Mammary epithelial cell (primary cell): ENCODE results near the gene UBE2A.

ENCODE experiments used
- EZH2 ChIP-seq: IDR thresholded peaks from 2 replicates; pipeline ENCODE4 v1.6.1; 2012; ENCODE audit warnings: low read length, inconsistent platforms, borderline replicate concordance
- TF ChIP-seq, protein P1 (sequence below), 2 donors: IDR thresholded peaks in 1 of 2; conservative IDR thresholded peaks in 1 of 2; 2 replicates each; pipeline ENCODE4 v1.5.1; 2011 to 2012; ENCODE audit warnings: inconsistent platforms in 2 of 2, low read length in 2 of 2, mild to moderate bottlenecking in 2 of 2, control low read depth in 1 of 2, low read depth in 1 of 2; ENCODE audit not compliant: insufficient read depth in 1 of 2; ENCODE audit errors: extremely low read depth in 1 of 2

DNA sequence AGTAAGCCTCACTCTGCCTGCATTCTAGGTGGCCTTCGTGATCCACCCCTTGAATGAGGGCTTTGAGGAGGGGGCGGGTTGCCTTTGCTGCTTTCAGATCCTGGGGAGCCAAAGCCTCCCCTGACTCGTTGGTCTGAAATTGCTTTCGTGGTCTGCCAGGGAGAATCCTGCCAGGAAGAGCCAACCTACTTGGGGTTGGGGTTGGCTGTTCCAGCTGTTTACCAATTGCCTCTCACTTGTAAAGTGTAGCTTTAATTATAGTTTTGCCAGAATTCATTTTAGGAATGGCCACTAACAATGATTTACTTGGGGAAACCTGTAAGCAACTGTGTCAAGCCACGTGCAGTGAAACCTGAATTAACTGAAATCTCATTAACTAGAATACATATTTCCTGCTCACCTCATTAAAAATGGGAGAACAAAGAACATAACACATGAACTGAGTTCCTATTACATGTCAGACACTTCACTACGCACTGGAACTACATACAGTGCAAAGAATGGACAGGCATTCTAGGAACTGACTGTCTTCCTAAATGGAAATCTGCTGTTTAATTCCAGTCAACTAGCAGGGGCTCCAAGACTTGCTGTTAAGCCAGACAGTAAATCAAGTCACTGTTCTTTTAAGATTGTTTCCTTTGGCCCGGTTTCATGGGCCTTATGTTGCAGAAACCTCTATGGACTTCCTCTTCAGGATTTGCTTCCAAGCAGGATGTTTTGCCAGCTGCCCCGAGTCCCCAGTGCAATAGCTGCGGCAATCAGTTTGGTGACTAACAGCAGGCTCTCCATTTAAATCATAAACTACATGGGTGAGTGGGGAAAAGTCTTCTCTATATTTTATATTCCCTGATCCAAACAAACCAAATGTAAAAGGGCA is 48.2 kb downstream of the UBE2A start:
- TF ChIP-seq, protein P1, sequence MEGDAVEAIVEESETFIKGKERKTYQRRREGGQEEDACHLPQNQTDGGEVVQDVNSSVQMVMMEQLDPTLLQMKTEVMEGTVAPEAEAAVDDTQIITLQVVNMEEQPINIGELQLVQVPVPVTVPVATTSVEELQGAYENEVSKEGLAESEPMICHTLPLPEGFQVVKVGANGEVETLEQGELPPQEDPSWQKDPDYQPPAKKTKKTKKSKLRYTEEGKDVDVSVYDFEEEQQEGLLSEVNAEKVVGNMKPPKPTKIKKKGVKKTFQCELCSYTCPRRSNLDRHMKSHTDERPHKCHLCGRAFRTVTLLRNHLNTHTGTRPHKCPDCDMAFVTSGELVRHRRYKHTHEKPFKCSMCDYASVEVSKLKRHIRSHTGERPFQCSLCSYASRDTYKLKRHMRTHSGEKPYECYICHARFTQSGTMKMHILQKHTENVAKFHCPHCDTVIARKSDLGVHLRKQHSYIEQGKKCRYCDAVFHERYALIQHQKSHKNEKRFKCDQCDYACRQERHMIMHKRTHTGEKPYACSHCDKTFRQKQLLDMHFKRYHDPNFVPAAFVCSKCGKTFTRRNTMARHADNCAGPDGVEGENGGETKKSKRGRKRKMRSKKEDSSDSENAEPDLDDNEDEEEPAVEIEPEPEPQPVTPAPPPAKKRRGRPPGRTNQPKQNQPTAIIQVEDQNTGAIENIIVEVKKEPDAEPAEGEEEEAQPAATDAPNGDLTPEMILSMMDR (conservative IDR thresholded peaks at IDR 0.05 in 1 of 2, IDR thresholded peaks at IDR 0.05 in 1 of 2; ENCODE audit: extremely low read depth in 1 of 2, insufficient read depth in 1 of 2, low read depth in 1 of 2, low read length in 2 of 2), result no peak
- no peak for TF ChIP-seq EZH2
